ENCODE results near the gene TUBGCP6.
A peak's percentile ranks its signal among the peaks of the same experiment; 100 is the strongest.

The TUBGCP6 gene

GRCh38 chr22:50285568-50286229 lies 40.9 kb upstream of the TUBGCP6 start:
- Histone ChIP-seq H3K27me3 (ENCODE audit: control insufficient read depth, insufficient read depth, low read length) (no peaks in the 10 kb centered on the region), H3K4me3 (ENCODE audit: low read depth, low read length) (no peak overlapping the region), H3K9me3 (ENCODE audit: control insufficient read depth, insufficient read depth, low read length) (no peaks in the 10 kb centered on the region), H3K4me1 (ENCODE audit: control insufficient read depth, insufficient read depth, low read length) (no peaks in the 10 kb centered on the region), H3K36me3 (ENCODE audit: control insufficient read depth, insufficient read depth, low read length) (peaks cover 81% of the 10 kb centered on the region), H3K9ac (ENCODE audit: low read depth, low read length) (no peak overlapping the region), H3K27ac (ENCODE audit: low read depth, low read length) (no peak overlapping the region)

GRCh38 chr22:50284479-50284878 lies 39.7 kb upstream of the TUBGCP6 start:
- H3K27me3 ChIP-seq (ENCODE audit: control insufficient read depth, insufficient read depth, low read length): no peaks in the 10 kb centered on the region
- no peak overlapping the region for H3K9ac ChIP-seq (ENCODE audit: low read depth, low read length)
- peaks cover 82% of the 10 kb centered on the region for H3K36me3 ChIP-seq (ENCODE audit: control insufficient read depth, insufficient read depth, low read length)
- H3K27ac ChIP-seq (ENCODE audit: low read depth, low read length): no peak overlapping the region
- H3K4me3 ChIP-seq (ENCODE audit: low read depth, low read length): no peak overlapping the region
- no peaks in the 10 kb centered on the region for H3K4me1 ChIP-seq (ENCODE audit: control insufficient read depth, insufficient read depth, low read length)
- H3K9me3 ChIP-seq (ENCODE audit: control insufficient read depth, insufficient read depth, low read length): no peaks in the 10 kb centered on the region

- Histone ChIP-seq H3K4me1 (ENCODE audit: control insufficient read depth, insufficient read depth, low read length) (no peaks in the 10 kb centered on the region), H3K27me3 (ENCODE audit: control insufficient read depth, insufficient read depth, low read length) (no peaks in the 10 kb centered on the region), H3K9me3 (ENCODE audit: control insufficient read depth, insufficient read depth, low read length) (no peaks in the 10 kb centered on the region), H3K27ac (ENCODE audit: low read depth, low read length) (no peak overlapping the region), H3K9ac (ENCODE audit: low read depth, low read length) (no peak overlapping the region), H3K36me3 (ENCODE audit: control insufficient read depth, insufficient read depth, low read length) (peaks cover 82% of the 10 kb centered on the region), H3K4me3 (ENCODE audit: low read depth, low read length) (no peak overlapping the region)
Measured at GRCh38 chr22:50283821-50284220, 39.0 kb upstream of the TUBGCP6 start.

- H3K36me3 ChIP-seq (ENCODE audit: control insufficient read depth, insufficient read depth, low read length): peaks cover 83% of the 10 kb centered on the region
- no peak overlapping the region for H3K4me3 ChIP-seq (ENCODE audit: low read depth, low read length)
- no peaks in the 10 kb centered on the region for H3K4me1 ChIP-seq (ENCODE audit: control insufficient read depth, insufficient read depth, low read length)
- H3K9me3 ChIP-seq (ENCODE audit: control insufficient read depth, insufficient read depth, low read length): no peaks in the 10 kb centered on the region
- no peaks in the 10 kb centered on the region for H3K27me3 ChIP-seq (ENCODE audit: control insufficient read depth, insufficient read depth, low read length)
- H3K27ac ChIP-seq (ENCODE audit: low read depth, low read length): no peak overlapping the region
- H3K9ac ChIP-seq (ENCODE audit: low read depth, low read length): no peak overlapping the region
Measured at GRCh38 chr22:50282361-50283155, 37.7 kb upstream of the TUBGCP6 start.

- Histone ChIP-seq H3K4me3 (ENCODE audit: low read depth, low read length) (no peak overlapping the region), H3K9me3 (ENCODE audit: control insufficient read depth, insufficient read depth, low read length) (no peaks in the 10 kb centered on the region), H3K36me3 (ENCODE audit: control insufficient read depth, insufficient read depth, low read length) (peaks cover 84% of the 10 kb centered on the region), H3K9ac (ENCODE audit: low read depth, low read length) (no peak overlapping the region), H3K27ac (ENCODE audit: low read depth, low read length) (peak overlapping the region; percentile 20), H3K27me3 (ENCODE audit: control insufficient read depth, insufficient read depth, low read length) (no peaks in the 10 kb centered on the region), H3K4me1 (ENCODE audit: control insufficient read depth, insufficient read depth, low read length) (no peaks in the 10 kb centered on the region)
Measured at GRCh38 chr22:50281957-50282356, 37.1 kb upstream of the TUBGCP6 start.

GRCh38 chr22:50281384-50281760 lies 36.5 kb upstream of the TUBGCP6 start:
- H3K36me3 ChIP-seq (ENCODE audit: control insufficient read depth, insufficient read depth, low read length): peaks cover 83% of the 10 kb centered on the region
- no peaks in the 10 kb centered on the region for H3K27me3 ChIP-seq (ENCODE audit: control insufficient read depth, insufficient read depth, low read length)
- H3K4me3 ChIP-seq (ENCODE audit: low read depth, low read length): no peak overlapping the region
- peaks cover 1% of the 10 kb centered on the region; the same call in 1 of the 2 replicates for H3K9me3 ChIP-seq (ENCODE audit: control insufficient read depth, insufficient read depth, low read length)
- H3K9ac ChIP-seq (ENCODE audit: low read depth, low read length): no peak overlapping the region
- H3K4me1 ChIP-seq (ENCODE audit: control insufficient read depth, insufficient read depth, low read length): no peaks in the 10 kb centered on the region
- H3K27ac ChIP-seq (ENCODE audit: low read depth, low read length): peak overlapping the region; percentile 20

GRCh38 chr22:50280708-50281383 lies 36.0 kb upstream of the TUBGCP6 start:
- no peak overlapping the region for H3K27ac ChIP-seq (ENCODE audit: low read depth, low read length)
- H3K36me3 ChIP-seq (ENCODE audit: control insufficient read depth, insufficient read depth, low read length): peaks cover 82% of the 10 kb centered on the region
- H3K4me1 ChIP-seq (ENCODE audit: control insufficient read depth, insufficient read depth, low read length): no peaks in the 10 kb centered on the region

GRCh38 chr22:50280022-50280707 lies 35.3 kb upstream of the TUBGCP6 start:
- peaks cover 87% of the 10 kb centered on the region for H3K36me3 ChIP-seq (ENCODE audit: control insufficient read depth, insufficient read depth, low read length)
- no peak overlapping the region for H3K27ac ChIP-seq (ENCODE audit: low read depth, low read length)
- H3K27me3 ChIP-seq (ENCODE audit: control insufficient read depth, insufficient read depth, low read length): no peaks in the 10 kb centered on the region
- no peaks in the 10 kb centered on the region for H3K4me1 ChIP-seq (ENCODE audit: control insufficient read depth, insufficient read depth, low read length)
- H3K4me3 ChIP-seq (ENCODE audit: low read depth, low read length): no peak overlapping the region
- H3K9me3 ChIP-seq (ENCODE audit: control insufficient read depth, insufficient read depth, low read length): peaks cover 7% of the 10 kb centered on the region; the same call in 1 of the 2 replicates
- H3K9ac ChIP-seq (ENCODE audit: low read depth, low read length): no peak overlapping the region

More at GRCh38 chr22:50280708-50281383, 36.0 kb upstream of the TUBGCP6 start:
- Histone ChIP-seq H3K4me3 (ENCODE audit: low read depth, low read length) (no peak overlapping the region), H3K9me3 (ENCODE audit: control insufficient read depth, insufficient read depth, low read length) (peaks cover 5% of the 10 kb centered on the region; the same call in 1 of the 2 replicates), H3K9ac (ENCODE audit: low read depth, low read length) (no peak overlapping the region), H3K27me3 (ENCODE audit: control insufficient read depth, insufficient read depth, low read length) (no peaks in the 10 kb centered on the region)

GRCh38 chr22:50278956-50279619 lies 34.3 kb upstream of the TUBGCP6 start:
- no peak overlapping the region for H3K9ac ChIP-seq (ENCODE audit: low read depth, low read length)
- H3K4me3 ChIP-seq (ENCODE audit: low read depth, low read length): no peak overlapping the region
- no peak overlapping the region for H3K27ac ChIP-seq (ENCODE audit: low read depth, low read length)
- no peaks in the 10 kb centered on the region for H3K4me1 ChIP-seq (ENCODE audit: control insufficient read depth, insufficient read depth, low read length)
- peaks cover 85% of the 10 kb centered on the region for H3K36me3 ChIP-seq (ENCODE audit: control insufficient read depth, insufficient read depth, low read length)
- no peaks in the 10 kb centered on the region for H3K27me3 ChIP-seq (ENCODE audit: control insufficient read depth, insufficient read depth, low read length)
- peaks cover 7% of the 10 kb centered on the region; the same call in 1 of the 2 replicates for H3K9me3 ChIP-seq (ENCODE audit: control insufficient read depth, insufficient read depth, low read length)

- no peak overlapping the region for H3K4me3 ChIP-seq (ENCODE audit: low read depth, low read length)
- peaks cover 82% of the 10 kb centered on the region for H3K36me3 ChIP-seq (ENCODE audit: control insufficient read depth, insufficient read depth, low read length)
- no peaks in the 10 kb centered on the region for H3K4me1 ChIP-seq (ENCODE audit: control insufficient read depth, insufficient read depth, low read length)
- H3K9me3 ChIP-seq (ENCODE audit: control insufficient read depth, insufficient read depth, low read length): peaks cover 7% of the 10 kb centered on the region; the same call in 1 of the 2 replicates
- H3K27ac ChIP-seq (ENCODE audit: low read depth, low read length): no peak overlapping the region
- no peak overlapping the region for H3K9ac ChIP-seq (ENCODE audit: low read depth, low read length)
- H3K27me3 ChIP-seq (ENCODE audit: control insufficient read depth, insufficient read depth, low read length): no peaks in the 10 kb centered on the region
Measured at GRCh38 chr22:50278461-50278860, 33.6 kb upstream of the TUBGCP6 start.
